Activated CD8-positive, alpha-beta memory T cell treated with anti-CD3 and anti-CD28 coated beads, Interleukin-2, amount 50 U/mL, for 4 hours (primary cell): ENCODE measurements around the gene TSFM.

Experiments used
- DNase-seq: peaks from one replicate; pipeline ENCODE4 v3.0.0-alpha.2; 2020

Gene TSFM

GRCh38 chr12:57781244-57781643, 1.3 kb upstream of the TSFM start:
- no peak for DNase-seq

- no peak for DNase-seq
Observed at GRCh38 chr12:57781801-57782200, 786 bp upstream of the TSFM start.

GRCh38 chr12:57782243-57782607, 362 bp upstream of the TSFM start:
- no peak for DNase-seq

GRCh38 chr12:57783466-57783801, 847 bp downstream of the TSFM start:
- DNase-seq, result no peak

- DNase-seq, result no peak
Observed at GRCh38 chr12:57783861-57784260, 1.3 kb downstream of the TSFM start.

GRCh38 chr12:57793920-57794319, 11.3 kb downstream of the TSFM start:
- DNase-seq, result no peak

GRCh38 chr12:57795354-57795753, 12.8 kb downstream of the TSFM start:
- DNase-seq, result no peak

- no peak for DNase-seq
Observed at GRCh38 chr12:57796996-57797395, 14.4 kb downstream of the TSFM start.

- DNase-seq, result no peak
Observed at GRCh38 chr12:57797933-57798332, 15.3 kb downstream of the TSFM start.

GRCh38 chr12:57800965-57801364, 18.4 kb downstream of the TSFM start:
- DNase-seq, result no peak

GRCh38 chr12:57802607-57803006, 20.0 kb downstream of the TSFM start:
- no peak for DNase-seq

GRCh38 chr12:57803319-57803893, 20.8 kb downstream of the TSFM start:
- DNase-seq, result peak; percentile 26

- no peak for DNase-seq
Observed at GRCh38 chr12:57806677-57807076, 24.1 kb downstream of the TSFM start.

GRCh38 chr12:57807285-57807684, 24.7 kb downstream of the TSFM start:
- DNase-seq, result no peak

GRCh38 chr12:57808351-57808750, 25.8 kb downstream of the TSFM start:
- no peak for DNase-seq

- DNase-seq, result no peak
Observed at GRCh38 chr12:57809425-57809824, 26.8 kb downstream of the TSFM start.

GRCh38 chr12:57810450-57810849, 27.9 kb downstream of the TSFM start:
- no peak for DNase-seq

- no peak for DNase-seq
Observed at GRCh38 chr12:57811028-57811755, 28.6 kb downstream of the TSFM start.

- DNase-seq, result no peak
Observed at GRCh38 chr12:57813111-57813970, 30.8 kb downstream of the TSFM start.

GRCh38 chr12:57813971-57814772, 31.6 kb downstream of the TSFM start:
- DNase-seq, result no peak

- DNase-seq, result no peak
Observed at GRCh38 chr12:57815177-57816000, 32.8 kb downstream of the TSFM start.
